Neural cell (in vitro differentiated cells): Measurements from ENCODE around the gene ADGRA1.

Experiments
- CTCF ChIP-seq: fragments of 450-650 bp; IDR thresholded peaks from 2 replicates; pipeline ENCODE4 v1.5.1; 2014; ENCODE audit warnings: antibody characterized with exemption, mild to moderate bottlenecking, moderate library complexity; ENCODE audit not compliant: poor library complexity, severe bottlenecking
- EP300 ChIP-seq: fragments of 450-650 bp; conservative IDR thresholded peaks from 2 replicates; pipeline ENCODE4 v1.6.1; 2014; ENCODE audit warnings: antibody characterized with exemption, mild to moderate bottlenecking, moderate library complexity; ENCODE audit not compliant: poor library complexity, severe bottlenecking
- EZH2 ChIP-seq: fragments of 200-600, 300-800 bp; shearing (Covaris generic), sonication (generic); IDR thresholded peaks from 2 replicates; pipeline ENCODE4 v1.6.1; 2014; ENCODE audit warnings: antibody characterized with exemption, low read length, borderline replicate concordance, mild to moderate bottlenecking; ENCODE audit not compliant: insufficient read depth, poor library complexity, severe bottlenecking
- MXI1 ChIP-seq: fragments of 450-650 bp; conservative IDR thresholded peaks from 2 replicates; pipeline ENCODE4 v1.6.1; 2014; ENCODE audit warnings: antibody characterized with exemption, mild to moderate bottlenecking; ENCODE audit not compliant: poor library complexity, severe bottlenecking
- POLR2AphosphoS5 ChIP-seq: IDR thresholded peaks from 2 replicates; pipeline ENCODE4 v1.6.1; 2012
- RAD21 ChIP-seq: fragments of 450-650 bp; conservative IDR thresholded peaks from 2 replicates; pipeline ENCODE4 v1.6.1; 2014; ENCODE audit warnings: antibody characterized with exemption, mild to moderate bottlenecking, moderate library complexity
- REST ChIP-seq: IDR thresholded peaks from 2 replicates; pipeline ENCODE4 v1.6.1; 2012; ENCODE audit warnings: borderline replicate concordance
- TAF1 ChIP-seq: IDR thresholded peaks from 2 replicates; pipeline ENCODE4 v1.6.1; 2012; ENCODE audit warnings: low read depth

- TF ChIP-seq CTCF (no peak), MXI1 (no peak), REST (no peak), EZH2 (no peak), EP300 (no peak), RAD21 (no peak), TAF1 (no peak), POLR2AphosphoS5 (no peak)
Measured at GRCh38 chr10:133130602-133131001, 42.9 kb downstream of the ADGRA1 start.
